Transverse colon (tissue), 3 donors: Measurements from ENCODE around the gene SMARCA1.

Experiments used
- POLR2A ChIP-seq: fragments of 450-650 bp; IDR thresholded peaks from one replicate; pipeline ENCODE4 v1.6.1; 2016; ENCODE audit warnings: antibody characterized with exemption, mild to moderate bottlenecking, moderate library complexity
- TF ChIP-seq, protein P1 (sequence below), 5 experiments: fragments of 200-600 bp in 3 of 5; fragments of 450-650 bp in 2 of 5; sonication (generic) in 3 of 5; IDR thresholded peaks; 1 replicate in 2 of 5; 2 replicates in 3 of 5; pipeline ENCODE4 v1.5.1; 2016 to 2017; ENCODE audit warnings: antibody characterized with exemption in 5 of 5, inconsistent platforms in 3 of 5, mild to moderate bottlenecking in 2 of 5, moderate library complexity in 1 of 5

- TF ChIP-seq POLR2A: no peak
- TF ChIP-seq, protein P1, sequence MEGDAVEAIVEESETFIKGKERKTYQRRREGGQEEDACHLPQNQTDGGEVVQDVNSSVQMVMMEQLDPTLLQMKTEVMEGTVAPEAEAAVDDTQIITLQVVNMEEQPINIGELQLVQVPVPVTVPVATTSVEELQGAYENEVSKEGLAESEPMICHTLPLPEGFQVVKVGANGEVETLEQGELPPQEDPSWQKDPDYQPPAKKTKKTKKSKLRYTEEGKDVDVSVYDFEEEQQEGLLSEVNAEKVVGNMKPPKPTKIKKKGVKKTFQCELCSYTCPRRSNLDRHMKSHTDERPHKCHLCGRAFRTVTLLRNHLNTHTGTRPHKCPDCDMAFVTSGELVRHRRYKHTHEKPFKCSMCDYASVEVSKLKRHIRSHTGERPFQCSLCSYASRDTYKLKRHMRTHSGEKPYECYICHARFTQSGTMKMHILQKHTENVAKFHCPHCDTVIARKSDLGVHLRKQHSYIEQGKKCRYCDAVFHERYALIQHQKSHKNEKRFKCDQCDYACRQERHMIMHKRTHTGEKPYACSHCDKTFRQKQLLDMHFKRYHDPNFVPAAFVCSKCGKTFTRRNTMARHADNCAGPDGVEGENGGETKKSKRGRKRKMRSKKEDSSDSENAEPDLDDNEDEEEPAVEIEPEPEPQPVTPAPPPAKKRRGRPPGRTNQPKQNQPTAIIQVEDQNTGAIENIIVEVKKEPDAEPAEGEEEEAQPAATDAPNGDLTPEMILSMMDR (IDR thresholded peaks at IDR 0.05): no peak
Measured at GRCh38 chrX:129433945-129434344, 89.3 kb downstream of the SMARCA1 start.
